ENCODE data around the gene LIMA1.
"Not testable (repeated sequence)": the region's sequence is repeated elsewhere in the genome, so short reads cannot be mapped to it uniquely, and the experiment has no call there.

LIMA1 gene

GRCh38 chr12:50219544-50219943 is 63.8 kb downstream of the LIMA1 start:
- in situ Hi-C loops (cut with MboI; ENCODE audit: low sequenced_read_pairs): no loop called here

- in situ Hi-C loops (cut with MboI; ENCODE audit: low sequenced_read_pairs): not testable (repeated sequence)
These were observed 64.3 kb downstream of the LIMA1 start for GRCh38 chr12:50219001-50219400.

GRCh38 chr12:50218386-50218785 is 64.9 kb downstream of the LIMA1 start:
- in situ Hi-C loops (cut with MboI; ENCODE audit: low sequenced_read_pairs): no loop called here

GRCh38 chr12:50217202-50217601 is 66.1 kb downstream of the LIMA1 start:
- in situ Hi-C loops (cut with MboI; ENCODE audit: low sequenced_read_pairs): no loop called here

- in situ Hi-C loops (cut with MboI; ENCODE audit: low sequenced_read_pairs): no loop called here
These were observed 68.3 kb downstream of the LIMA1 start for GRCh38 chr12:50215033-50215432.

GRCh38 chr12:50214018-50214417 is 69.3 kb downstream of the LIMA1 start:
- in situ Hi-C loops (cut with MboI; ENCODE audit: low sequenced_read_pairs): no loop called here

- in situ Hi-C loops (cut with MboI; ENCODE audit: low sequenced_read_pairs): no loop called here
These were observed 69.9 kb downstream of the LIMA1 start for GRCh38 chr12:50213439-50213838.

GRCh38 chr12:50212071-50212467 is 71.3 kb downstream of the LIMA1 start:
- in situ Hi-C loops (cut with MboI; ENCODE audit: low sequenced_read_pairs): no loop called here

GRCh38 chr12:50211392-50212070 is 71.8 kb downstream of the LIMA1 start:
- in situ Hi-C loops (cut with MboI; ENCODE audit: low sequenced_read_pairs): no loop called here

GRCh38 chr12:50207424-50207823 is 75.9 kb downstream of the LIMA1 start:
- in situ Hi-C loops (cut with MboI; ENCODE audit: low sequenced_read_pairs): no loop called here

GRCh38 chr12:50205648-50206047 is 77.7 kb downstream of the LIMA1 start:
- in situ Hi-C loops (cut with MboI; ENCODE audit: low sequenced_read_pairs): no loop called here

- in situ Hi-C loops (cut with MboI; ENCODE audit: low sequenced_read_pairs): no loop called here
These were observed 79.6 kb downstream of the LIMA1 start for GRCh38 chr12:50203691-50204090.

GRCh38 chr12:50201987-50202521 is 81.3 kb downstream of the LIMA1 start:
- in situ Hi-C loops (cut with MboI; ENCODE audit: low sequenced_read_pairs): no loop called here

- in situ Hi-C loops (cut with MboI; ENCODE audit: low sequenced_read_pairs): no loop called here
These were observed 82.6 kb downstream of the LIMA1 start for GRCh38 chr12:50200552-50201273.

- in situ Hi-C loops (cut with MboI; ENCODE audit: low sequenced_read_pairs): no loop called here
These were observed 84.5 kb downstream of the LIMA1 start for GRCh38 chr12:50198829-50199228.

- in situ Hi-C loops (cut with MboI; ENCODE audit: low sequenced_read_pairs): no loop called here
These were observed 86.0 kb downstream of the LIMA1 start for GRCh38 chr12:50197297-50197727.

GRCh38 chr12:50196537-50196936 is 86.8 kb downstream of the LIMA1 start:
- in situ Hi-C loops (cut with MboI; ENCODE audit: low sequenced_read_pairs): no loop called here

- in situ Hi-C loops (cut with MboI; ENCODE audit: low sequenced_read_pairs): no loop called here
These were observed 87.5 kb downstream of the LIMA1 start for GRCh38 chr12:50195832-50196231.

- in situ Hi-C loops (cut with MboI; ENCODE audit: low sequenced_read_pairs): no loop called here
These were observed 90.4 kb downstream of the LIMA1 start for GRCh38 chr12:50192908-50193307.

- in situ Hi-C loops (cut with MboI; ENCODE audit: low sequenced_read_pairs): no loop called here
These were observed 91.1 kb downstream of the LIMA1 start for GRCh38 chr12:50192236-50192635.

GRCh38 chr12:50190859-50191258 is 92.5 kb downstream of the LIMA1 start:
- in situ Hi-C loops (cut with MboI; ENCODE audit: low sequenced_read_pairs): no loop called here

GRCh38 chr12:50188875-50189575 is 94.3 kb downstream of the LIMA1 start:
- in situ Hi-C loops (cut with MboI; ENCODE audit: low sequenced_read_pairs): no loop called here
